WTC11 (cell line): ENCODE data around the gene BPHL.
"Not testable (repeated sequence)": the region's sequence is repeated elsewhere in the genome, so short reads cannot be mapped to it uniquely, and the experiment has no call there.

Source experiments
- AFF4 ChIP-seq: sonication (generic); formaldehyde crosslinking; IDR thresholded peaks from 2 replicates; pipeline ENCODE4 v1.8.1; 2023; ENCODE audit warnings: mild to moderate bottlenecking, missing genetic modification reagents, borderline replicate concordance
- CREB1 ChIP-seq: sonication (generic); formaldehyde crosslinking; IDR thresholded peaks from 2 replicates; pipeline ENCODE4 v1.8.0; 2023; ENCODE audit warnings: mild to moderate bottlenecking, missing genetic modification reagents
- ESRRA ChIP-seq: sonication (generic); formaldehyde crosslinking; IDR thresholded peaks from 2 replicates; pipeline ENCODE4 v1.8.1; 2022; ENCODE audit warnings: mild to moderate bottlenecking, missing genetic modification reagents, borderline replicate concordance
- FOXK1 ChIP-seq: sonication (generic); formaldehyde crosslinking; IDR thresholded peaks from 2 replicates; pipeline ENCODE4 v1.8.0; 2022; ENCODE audit warnings: mild to moderate bottlenecking, moderate library complexity, missing genetic modification reagents
- JUN ChIP-seq: sonication (generic); formaldehyde crosslinking; IDR thresholded peaks from 2 replicates; pipeline ENCODE4 v1.8.0; 2023; ENCODE audit warnings: mild to moderate bottlenecking, missing genetic modification reagents
- NFE2L1 ChIP-seq: sonication (generic); formaldehyde crosslinking; IDR thresholded peaks from 2 replicates; pipeline ENCODE4 v1.8.1; 2023; ENCODE audit warnings: missing genetic modification reagents
- ZNF121 ChIP-seq: sonication (generic); formaldehyde crosslinking; IDR thresholded peaks from 2 replicates; pipeline ENCODE4 v1.8.0; 2023; ENCODE audit warnings: missing genetic modification reagents
- ZNF423 ChIP-seq: fragments of 250-450 bp; sonication (Bioruptor Pico); IDR thresholded peaks from 2 replicates; pipeline ENCODE4 v2.1.2; 2022; ENCODE audit warnings: mild to moderate bottlenecking, moderate library complexity
- TF ChIP-seq, protein P1 (sequence below): fragments of 200-600 bp; IDR thresholded peaks from 2 replicates; pipeline ENCODE4 v1.8.0; 2022; ENCODE audit warnings: antibody characterized with exemption
- TF ChIP-seq, protein P2 (sequence below): sonication (generic); formaldehyde crosslinking; IDR thresholded peaks from 2 replicates; pipeline ENCODE4 v1.8.0; 2022; ENCODE audit warnings: mild to moderate bottlenecking, missing genetic modification reagents

GRCh38 chr6:3179945-3180344 lies 61.4 kb downstream of the BPHL start:
- not testable (repeated sequence) for TF ChIP-seq NFE2L1 (CRISPR knock-in tag); ZNF121 (CRISPR knock-in tag); JUN; ZNF423 (CRISPR knock-in tag); CREB1; ESRRA (CRISPR knock-in tag); AFF4; FOXK1 (CRISPR knock-in tag)
- TF ChIP-seq, protein P1, sequence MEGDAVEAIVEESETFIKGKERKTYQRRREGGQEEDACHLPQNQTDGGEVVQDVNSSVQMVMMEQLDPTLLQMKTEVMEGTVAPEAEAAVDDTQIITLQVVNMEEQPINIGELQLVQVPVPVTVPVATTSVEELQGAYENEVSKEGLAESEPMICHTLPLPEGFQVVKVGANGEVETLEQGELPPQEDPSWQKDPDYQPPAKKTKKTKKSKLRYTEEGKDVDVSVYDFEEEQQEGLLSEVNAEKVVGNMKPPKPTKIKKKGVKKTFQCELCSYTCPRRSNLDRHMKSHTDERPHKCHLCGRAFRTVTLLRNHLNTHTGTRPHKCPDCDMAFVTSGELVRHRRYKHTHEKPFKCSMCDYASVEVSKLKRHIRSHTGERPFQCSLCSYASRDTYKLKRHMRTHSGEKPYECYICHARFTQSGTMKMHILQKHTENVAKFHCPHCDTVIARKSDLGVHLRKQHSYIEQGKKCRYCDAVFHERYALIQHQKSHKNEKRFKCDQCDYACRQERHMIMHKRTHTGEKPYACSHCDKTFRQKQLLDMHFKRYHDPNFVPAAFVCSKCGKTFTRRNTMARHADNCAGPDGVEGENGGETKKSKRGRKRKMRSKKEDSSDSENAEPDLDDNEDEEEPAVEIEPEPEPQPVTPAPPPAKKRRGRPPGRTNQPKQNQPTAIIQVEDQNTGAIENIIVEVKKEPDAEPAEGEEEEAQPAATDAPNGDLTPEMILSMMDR, result not testable (repeated sequence)
- TF ChIP-seq, protein P2, sequence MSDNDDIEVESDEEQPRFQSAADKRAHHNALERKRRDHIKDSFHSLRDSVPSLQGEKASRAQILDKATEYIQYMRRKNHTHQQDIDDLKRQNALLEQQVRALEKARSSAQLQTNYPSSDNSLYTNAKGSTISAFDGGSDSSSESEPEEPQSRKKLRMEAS (CRISPR knock-in tag), result not testable (repeated sequence)
